ENCODE data around the gene ZNF90.

DNA sequence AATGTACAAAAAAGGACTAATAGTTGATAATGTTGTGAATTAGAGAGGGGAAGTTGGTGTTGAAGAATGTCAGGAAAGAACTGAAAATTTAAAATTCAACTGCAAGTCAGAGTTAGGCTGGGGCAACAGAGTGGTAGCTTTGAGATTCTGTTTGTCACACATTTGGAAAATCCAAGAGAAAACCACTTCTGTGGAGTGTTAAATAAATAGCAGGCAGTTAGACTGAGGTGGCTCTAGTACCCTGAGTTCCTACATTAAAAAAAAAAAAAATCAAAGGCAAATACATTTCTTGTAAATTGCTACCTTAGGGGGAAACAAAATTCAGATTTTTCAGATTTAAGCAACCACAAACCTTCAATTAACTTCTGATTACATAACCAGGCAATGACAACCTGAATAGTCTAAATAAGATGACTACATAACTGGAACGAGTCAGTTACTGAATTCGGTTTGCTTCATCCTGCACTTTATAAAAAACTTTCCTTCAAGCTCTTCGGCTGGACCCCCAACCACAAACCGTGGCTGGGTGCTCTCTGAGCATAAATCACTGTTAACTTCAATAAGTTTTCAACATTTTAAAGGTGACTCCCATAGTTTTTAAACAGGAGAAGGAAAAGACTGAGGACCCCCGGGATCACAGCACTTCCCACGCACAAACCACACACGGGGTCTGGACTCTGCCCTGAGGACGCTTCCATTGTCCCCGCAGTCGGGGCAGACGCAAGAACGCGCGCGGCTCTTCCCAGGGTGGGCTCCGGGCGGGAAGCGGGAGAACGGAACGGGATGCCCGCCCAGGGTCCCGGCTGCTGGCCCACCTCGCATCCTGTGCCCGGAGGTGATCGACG lies 39.2 kb upstream of the ZNF90 start:
- no peak for TF ChIP-seq EP300 (IDR thresholded peaks at IDR 0.05; ENCODE audit: borderline replicate concordance in 1 of 2, control insufficient read depth in 1 of 2, low read depth in 2 of 2, low read length in 2 of 2)
- TF ChIP-seq EGR1 (IDR thresholded peaks at IDR 0.05; ENCODE audit: borderline replicate concordance in 1 of 2, low read depth in 2 of 2, low read length in 2 of 2) = no peak
- no peak for TF ChIP-seq CTCF (IDR thresholded peaks at IDR 0.05 in 2 of 3, conservative IDR thresholded peaks at IDR 0.05 in 1 of 3; ENCODE audit: control insufficient read depth in 2 of 3, extremely low read depth in 1 of 3, insufficient read depth in 1 of 3, low read depth in 3 of 3, low read length in 3 of 3)
- no peak for TF ChIP-seq ZNF274 (IDR thresholded peaks at IDR 0.05; ENCODE audit: insufficient read depth, insufficient read length)
- TF ChIP-seq SUPT20H (IDR thresholded peaks at IDR 0.05; ENCODE audit: borderline replicate concordance, control insufficient read depth, low read depth, low read length) = no peak
- no peak for TF ChIP-seq GABPA (IDR thresholded peaks at IDR 0.05; ENCODE audit: low read depth)
- no peak for TF ChIP-seq RFX5 (IDR thresholded peaks at IDR 0.05; ENCODE audit: low read depth, low read length)
- TF ChIP-seq IKZF2 (IDR thresholded peaks at IDR 0.05) = no peak

All from GM12878 (cell line).